GM12872 (cell line): ENCODE data around the gene HBEGF.

Experiments
- CTCF ChIP-seq: IDR thresholded peaks from 3 replicates; pipeline ENCODE4 v1.5.1; 2011; ENCODE audit warnings: low read depth, mild to moderate bottlenecking, low read length, moderate library complexity; ENCODE audit not compliant: insufficient read depth

HBEGF gene

GRCh38 chr5:140340605-140341121 is 5.7 kb downstream of the HBEGF start:
- TF ChIP-seq CTCF, result no peak

DNA sequence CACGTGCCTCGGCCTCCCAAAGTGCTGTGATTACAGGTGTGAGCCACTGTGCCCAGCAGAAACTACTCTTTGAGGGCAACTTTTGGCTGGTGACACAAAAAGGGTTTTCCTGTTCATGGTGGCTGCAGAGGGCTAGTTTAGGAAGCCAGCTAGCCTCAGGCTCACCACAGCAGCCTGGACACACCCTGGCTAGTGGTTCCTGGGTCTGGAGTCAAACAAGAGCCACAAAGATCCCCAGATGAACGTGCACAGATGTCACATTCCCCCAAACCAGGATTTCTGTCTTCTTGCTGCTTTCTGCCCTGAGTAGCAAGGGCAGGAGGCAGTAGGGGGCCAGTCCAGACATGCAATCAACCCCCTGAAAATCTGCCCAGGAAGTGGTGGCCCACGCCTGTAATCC is 6.8 kb downstream of the HBEGF start:
- TF ChIP-seq CTCF, result no peak

- TF ChIP-seq CTCF, result no peak
Observed at GRCh38 chr5:140338908-140339307, 7.5 kb downstream of the HBEGF start.

DNA sequence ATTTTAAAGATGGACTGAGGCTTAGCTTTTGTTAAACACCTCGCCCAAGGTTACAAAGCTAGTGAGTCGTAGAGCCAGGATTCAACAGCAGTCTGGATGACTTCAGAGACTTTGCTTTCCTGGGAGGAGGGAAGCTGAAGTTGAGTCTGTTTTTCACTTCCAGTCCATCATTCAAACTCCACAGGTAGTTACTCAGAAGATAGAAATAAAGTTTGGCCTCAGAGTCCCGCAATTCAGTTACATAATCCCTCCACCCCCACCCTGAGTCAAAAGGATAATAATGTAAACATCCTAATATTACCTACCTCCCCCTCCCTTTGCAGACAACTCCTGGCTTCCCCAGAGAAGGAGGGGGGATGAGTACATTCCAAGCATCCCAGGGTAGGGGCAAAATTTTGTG is 8.1 kb downstream of the HBEGF start:
- no peak for TF ChIP-seq CTCF

DNA sequence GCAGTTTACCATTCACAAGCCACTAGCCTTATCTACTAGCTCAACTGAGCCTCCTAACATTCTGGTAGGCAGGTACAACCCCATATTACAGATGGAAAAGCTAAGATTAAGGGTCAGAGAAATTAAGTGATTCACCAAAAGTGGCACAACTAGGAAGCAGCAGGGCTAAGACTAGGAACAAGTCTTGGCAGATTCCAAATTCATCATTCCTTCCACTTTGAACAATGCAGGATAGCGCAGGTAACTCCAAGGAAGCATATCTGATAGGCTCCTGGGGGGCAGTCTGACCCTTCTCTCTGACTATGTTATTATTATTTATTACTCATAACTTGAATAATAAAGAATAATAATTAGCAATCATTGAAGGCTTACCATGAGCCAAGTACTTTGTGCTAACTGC is 8.5 kb downstream of the HBEGF start:
- TF ChIP-seq CTCF, result no peak

- no peak for TF ChIP-seq CTCF
Observed at GRCh38 chr5:140336388-140336787, 10.0 kb downstream of the HBEGF start.

DNA sequence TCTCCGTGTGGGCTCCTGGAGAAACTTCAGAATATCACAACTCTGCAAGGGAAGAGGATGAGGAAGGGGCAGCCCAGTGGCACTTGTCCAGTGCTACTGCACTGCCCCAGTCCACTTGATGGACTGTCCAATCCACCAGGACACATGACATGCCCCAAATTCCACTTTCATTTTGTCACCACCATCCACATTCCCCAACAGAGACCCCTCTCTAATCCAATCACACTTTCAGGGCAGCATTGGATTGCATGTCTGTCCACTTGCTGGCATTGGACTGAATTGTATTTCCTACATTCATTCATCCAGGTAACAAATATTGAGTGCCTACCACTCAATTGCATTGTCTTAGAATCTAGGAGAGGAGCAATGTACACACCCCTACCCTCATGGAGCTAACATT is 14.8 kb downstream of the HBEGF start:
- no peak for TF ChIP-seq CTCF

- no peak for TF ChIP-seq CTCF
Observed at GRCh38 chr5:140329739-140330481, 16.5 kb downstream of the HBEGF start.
